Activated CD4-positive, alpha-beta T cell treated with anti-CD3 and anti-CD28 coated beads, Interleukin-2, Interleukin-4, amounts not matched to agents 100 ng/mL and 50 ng/mL, durations not matched to agents 16 hours and 8 hours (primary cell): Measurements from ENCODE around the gene ATG3.
"Not testable (repeated sequence)": the region's sequence is repeated elsewhere in the genome, so short reads cannot be mapped to it uniquely, and the experiment has no call there.

Experiments
- DNase-seq: peaks from one replicate; pipeline ENCODE4 v3.0.0-alpha.2; 2020; ENCODE audit warnings: low spot score

Gene ATG3

DNA sequence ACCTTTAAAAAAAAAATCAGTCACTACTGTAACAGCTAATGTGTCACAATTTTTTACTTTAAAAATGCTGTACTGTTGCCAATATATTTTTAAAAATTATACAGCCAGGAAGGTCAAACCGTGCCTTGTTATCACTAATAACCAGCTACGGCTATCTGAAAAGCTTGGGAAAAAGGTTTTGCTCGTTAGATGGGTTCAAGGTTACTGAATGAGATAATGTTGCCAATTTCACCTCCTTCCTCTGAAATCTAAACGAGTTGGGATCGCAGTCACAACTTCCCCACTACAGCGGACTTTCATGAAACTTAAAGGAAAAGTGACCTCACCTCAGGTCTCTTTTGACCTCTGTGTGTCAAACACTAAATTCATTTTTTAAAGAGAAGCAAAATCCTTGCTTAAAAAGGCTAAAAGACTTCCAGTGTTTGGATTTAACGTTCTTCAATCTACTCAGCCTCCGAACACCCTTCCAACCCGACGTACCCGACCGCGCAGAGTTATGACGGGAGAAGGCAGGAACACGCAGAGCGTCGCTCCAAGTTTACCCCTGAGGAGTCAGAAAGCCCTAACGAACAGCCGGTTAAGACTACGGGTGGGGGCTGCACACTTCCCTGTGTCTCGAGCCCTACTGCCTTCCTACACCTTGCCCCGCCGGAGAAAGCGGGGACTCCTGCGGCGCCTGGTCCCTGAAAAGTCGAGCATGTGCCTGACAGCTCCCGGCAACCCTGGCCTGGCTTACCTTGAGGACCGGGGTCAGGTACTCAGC, 860 bp downstream of the ATG3 start:
- peak; percentile 78 for DNase-seq

GRCh38 chr3:112560307-112560706, 1.5 kb downstream of the ATG3 start:
- no peak for DNase-seq

DNA sequence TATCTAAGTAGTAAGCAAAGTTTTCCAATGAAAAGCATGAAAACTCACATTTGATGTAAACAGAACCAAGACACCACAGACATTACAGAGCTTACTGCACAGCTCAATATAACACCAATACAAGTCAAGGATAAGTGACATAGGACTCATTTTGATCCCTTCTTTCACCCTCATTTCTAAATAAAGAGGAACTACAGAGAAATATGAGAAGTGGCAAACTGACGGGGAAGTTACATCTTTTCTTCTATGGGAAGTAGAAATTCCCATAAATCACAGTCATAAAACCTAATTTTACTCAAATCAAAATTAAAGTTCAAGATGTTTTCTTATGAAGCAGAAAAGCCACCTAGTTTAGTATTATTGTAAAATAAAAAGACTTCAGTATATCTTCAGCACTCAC, 3.8 kb downstream of the ATG3 start:
- DNase-seq = no peak

GRCh38 chr3:112555535-112556170, 6.1 kb downstream of the ATG3 start:
- no peak for DNase-seq

GRCh38 chr3:112550859-112551258, 10.9 kb downstream of the ATG3 start:
- no peak for DNase-seq

- DNase-seq = no peak
Measured at GRCh38 chr3:112546216-112546759, 15.5 kb downstream of the ATG3 start.

DNA sequence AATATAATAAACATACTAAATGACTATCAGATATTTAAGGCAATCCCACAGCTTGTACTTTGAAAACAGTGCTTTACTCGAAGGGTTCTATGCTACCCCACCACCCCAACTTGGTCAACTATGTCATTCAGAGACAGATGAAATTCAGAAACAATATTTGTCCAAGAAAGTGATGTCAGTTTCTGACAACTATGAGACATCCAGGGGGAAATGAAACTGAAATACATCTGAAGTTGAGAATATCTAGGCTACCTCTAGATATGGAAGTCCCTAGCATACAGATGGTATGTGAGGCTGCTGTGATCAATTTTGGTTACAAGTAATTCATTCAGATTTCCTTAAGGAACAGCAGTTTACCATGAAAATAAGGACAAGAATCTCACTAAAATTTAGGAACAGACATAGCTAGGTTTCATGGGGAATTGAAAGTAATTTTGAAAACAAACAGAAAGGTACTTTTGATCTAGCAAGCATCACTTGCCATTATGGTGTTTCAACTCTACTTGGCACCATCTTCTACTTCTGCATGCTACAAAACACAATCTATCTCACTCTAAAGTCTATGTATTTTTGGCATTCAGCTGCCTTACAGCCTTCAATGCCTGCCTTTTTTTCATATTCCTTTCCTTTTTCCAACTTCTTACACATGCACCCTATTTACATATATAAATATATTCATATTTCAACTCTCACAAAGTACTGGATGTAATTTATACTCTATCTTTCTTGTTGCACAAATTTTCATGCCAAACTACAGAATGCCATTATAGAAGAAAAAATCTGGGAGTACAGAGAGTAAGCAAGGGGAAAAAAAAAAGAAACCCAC, 21.7 kb downstream of the ATG3 start:
- DNase-seq = peak; percentile 11

DNA sequence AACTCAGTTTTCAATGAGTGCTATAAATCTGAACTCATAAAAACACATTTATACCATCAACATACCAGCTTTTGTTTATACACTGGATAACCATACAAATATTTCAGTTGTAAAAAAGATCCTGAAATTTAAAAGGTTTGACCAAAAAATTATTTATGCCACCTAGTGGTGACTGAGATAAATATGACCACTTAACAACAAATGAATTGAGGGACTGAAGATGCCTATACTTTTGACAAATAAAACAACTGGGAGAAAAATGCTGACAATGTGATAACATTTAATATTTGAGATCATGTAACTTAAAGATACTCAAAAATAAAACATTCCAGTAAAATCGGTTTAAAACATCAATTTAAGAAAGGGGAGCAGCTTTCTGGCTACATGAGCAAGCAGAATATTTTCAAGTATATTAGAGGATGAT, 30.4 kb downstream of the ATG3 start:
- peak; percentile 47 for DNase-seq

DNA sequence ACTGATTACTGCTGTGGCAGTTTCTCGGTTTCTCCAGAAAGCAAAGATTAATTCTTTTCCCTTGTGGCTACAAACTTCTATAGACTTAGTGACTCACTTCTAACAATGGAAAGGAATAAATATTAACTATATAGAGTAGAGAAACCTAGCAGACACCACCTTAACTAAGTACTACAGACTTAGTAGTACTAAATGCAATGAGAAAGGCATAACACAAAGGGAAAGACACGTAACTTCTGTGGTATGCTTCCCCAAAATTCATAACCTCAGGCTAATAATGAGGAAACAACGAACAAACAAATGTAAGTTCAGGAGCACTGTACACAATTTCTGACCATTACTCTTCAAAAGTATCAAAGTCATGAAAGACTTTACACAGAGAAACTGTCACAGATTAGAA, 31.2 kb downstream of the ATG3 start:
- no peak for DNase-seq

GRCh38 chr3:112524127-112524526, 37.6 kb downstream of the ATG3 start:
- not testable (repeated sequence) for DNase-seq

GRCh38 chr3:112519424-112520001, 42.2 kb downstream of the ATG3 start:
- DNase-seq = peak; percentile 73

- not testable (repeated sequence) for DNase-seq
Measured at GRCh38 chr3:112518970-112519369, 42.8 kb downstream of the ATG3 start.

DNA sequence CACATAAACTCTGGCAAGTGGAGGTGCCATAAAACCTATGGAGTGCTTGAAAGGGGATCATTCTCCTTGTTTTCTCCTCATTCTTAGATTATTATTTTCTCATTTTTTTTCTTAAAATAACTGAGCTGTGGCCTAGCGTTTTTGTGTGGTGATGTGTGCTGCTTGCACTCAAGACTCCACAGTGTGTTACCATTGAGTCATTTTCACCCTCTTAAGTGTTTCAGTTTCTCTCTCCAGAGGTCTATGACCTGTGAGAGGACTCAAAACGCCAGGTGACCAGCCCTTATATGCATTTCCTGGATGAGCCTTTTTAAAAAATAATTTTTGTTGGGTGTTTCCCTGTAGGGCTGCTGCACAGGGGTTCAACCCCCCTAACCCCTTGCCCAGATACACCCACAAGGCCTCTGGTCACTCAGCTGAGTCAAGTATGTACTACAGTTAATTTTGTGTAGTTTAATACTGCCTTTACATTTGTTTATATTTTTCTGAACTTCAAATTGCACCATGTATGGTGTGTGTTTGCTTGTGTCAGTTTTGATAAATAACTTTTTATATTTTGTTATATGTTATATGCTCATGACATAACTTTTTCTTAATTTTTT, 47.1 kb downstream of the ATG3 start:
- peak; percentile 74 for DNase-seq

DNA sequence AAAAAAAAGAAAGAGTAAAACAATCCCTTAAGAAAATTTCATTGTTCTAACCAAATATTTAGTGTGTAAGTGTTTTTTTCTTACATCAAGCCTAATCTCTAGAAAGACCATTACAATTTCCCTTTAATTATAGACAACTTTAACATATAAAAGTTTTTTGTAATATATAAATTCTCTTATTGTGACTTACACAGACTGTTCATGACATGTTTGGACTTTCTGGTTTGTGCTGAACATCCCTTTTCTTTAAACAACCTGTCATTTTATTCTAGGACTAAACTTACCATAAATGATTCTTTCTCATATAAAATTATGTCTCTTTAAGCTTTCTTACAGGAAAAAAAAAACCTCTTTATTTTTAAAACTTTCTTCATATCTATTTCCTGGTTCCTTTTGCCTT, 49.4 kb downstream of the ATG3 start:
- no peak for DNase-seq

DNA sequence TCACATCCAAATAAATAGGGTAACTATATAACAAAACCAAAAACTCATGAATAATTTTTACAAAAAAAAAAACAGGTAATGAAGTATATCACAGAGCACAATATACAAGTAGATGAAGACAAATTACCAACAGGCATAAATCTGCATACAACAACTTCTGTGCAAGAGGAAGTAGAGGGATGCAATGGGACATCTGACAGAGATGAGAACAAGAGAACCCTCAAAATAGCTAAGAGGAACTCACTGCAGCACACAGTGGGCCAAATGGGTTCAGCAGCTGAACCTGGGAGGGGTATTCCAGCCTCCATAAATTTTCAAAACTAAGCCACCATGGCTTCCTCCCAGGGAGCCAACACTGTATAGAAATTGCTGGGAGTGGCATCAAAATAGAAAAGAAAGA, 52.9 kb downstream of the ATG3 start:
- no peak for DNase-seq

DNA sequence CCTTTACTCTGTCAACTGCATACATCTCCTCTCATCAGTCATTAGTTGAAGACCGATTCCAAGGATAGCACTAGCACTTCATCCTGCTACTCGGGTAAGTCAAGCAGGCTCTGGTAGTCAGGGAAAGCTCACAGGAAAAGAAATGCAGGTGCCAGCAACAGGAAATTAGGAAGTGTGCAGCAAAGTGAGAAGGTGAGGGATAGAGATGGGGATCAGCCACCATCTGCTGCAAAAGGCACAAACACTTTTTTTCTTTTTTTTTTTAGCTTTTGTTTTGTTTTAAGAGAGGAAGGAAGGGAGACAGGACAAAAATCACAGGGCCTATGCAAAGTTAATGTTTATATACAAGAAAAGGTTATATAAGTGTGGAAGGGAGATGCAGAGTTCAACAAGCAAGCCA, 53.5 kb downstream of the ATG3 start:
- no peak for DNase-seq

DNA sequence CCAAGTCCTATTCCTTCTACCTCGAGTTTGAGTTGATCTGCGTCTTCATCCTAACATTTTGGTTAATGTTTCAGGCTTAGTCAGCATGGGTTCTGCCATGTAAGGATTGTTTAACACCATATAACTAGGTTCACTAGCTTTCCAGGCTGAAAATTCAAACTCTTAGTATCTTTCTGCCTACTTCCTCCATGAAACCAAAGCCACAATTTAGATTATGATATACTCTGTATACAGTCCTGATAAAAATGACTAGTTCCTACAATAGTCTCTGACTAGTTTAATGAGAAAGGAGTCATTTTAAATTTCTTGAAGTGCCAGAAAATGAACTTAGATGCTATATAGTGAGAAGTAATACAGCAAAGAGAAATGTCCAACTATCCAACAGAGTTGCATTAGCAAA, 55.9 kb downstream of the ATG3 start:
- DNase-seq = no peak

DNA sequence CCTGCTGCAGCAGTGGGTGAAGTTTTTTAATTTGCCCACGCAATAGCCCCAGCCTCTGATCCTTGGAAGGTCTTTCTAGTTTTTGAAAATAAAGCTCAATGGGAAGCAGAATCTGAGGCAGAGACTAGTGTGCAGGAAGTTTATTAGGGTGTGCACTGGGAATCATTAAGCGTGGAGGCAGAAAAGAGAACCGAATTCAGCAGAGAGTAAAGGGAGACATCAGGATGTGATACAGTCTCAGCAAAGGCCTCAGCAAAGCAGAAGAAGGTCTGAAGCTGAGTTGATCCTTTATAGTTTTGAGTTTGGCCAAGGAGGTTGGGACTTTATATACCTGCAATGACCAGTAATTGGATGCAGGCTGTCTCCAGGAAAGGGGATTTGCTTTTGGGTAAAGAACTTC, 57.6 kb downstream of the ATG3 start:
- DNase-seq = no peak

GRCh38 chr3:112503304-112503972, 58.3 kb downstream of the ATG3 start:
- DNase-seq = no peak

- no peak for DNase-seq
Measured at GRCh38 chr3:112500621-112501020, 61.1 kb downstream of the ATG3 start.
